IPS-20b (cell line): ENCODE measurements around the gene SLC7A10.
"Not testable (repeated sequence)": the region's sequence is repeated elsewhere in the genome, so short reads cannot be mapped to it uniquely, and the experiment has no call there.

Experiments used
- H3K27ac ChIP-seq: one replicate; pipeline ENCODE4 v1.5.1; 2013; ENCODE audit warnings: low read length
- H3K27me3 ChIP-seq: 2 replicates; pipeline ENCODE4 v1.6.1; 2013; ENCODE audit warnings: mild to moderate bottlenecking, low read length, inconsistent platforms; ENCODE audit not compliant: insufficient read depth
- H3K36me3 ChIP-seq: 2 replicates; pipeline ENCODE4 v1.6.1; 2013; ENCODE audit warnings: low read depth, mild to moderate bottlenecking, inconsistent platforms, low read length, moderate library complexity; ENCODE audit not compliant: insufficient read depth
- H3K4me1 ChIP-seq: 2 replicates; pipeline ENCODE4 v1.6.1; 2013; ENCODE audit warnings: mild to moderate bottlenecking, control low read depth, inconsistent platforms, low read length, moderate library complexity; ENCODE audit not compliant: insufficient read depth
- H3K4me3 ChIP-seq: 2 replicates; pipeline ENCODE4 v1.5.1; 2013; ENCODE audit warnings: mild to moderate bottlenecking, low read length, inconsistent platforms
- H3K9ac ChIP-seq: 2 replicates; pipeline ENCODE4 v1.6.1; 2013; ENCODE audit warnings: low read depth, mild to moderate bottlenecking, inconsistent platforms, low read length, moderate library complexity
- H3K9me3 ChIP-seq: 2 replicates; pipeline ENCODE4 v1.6.1; 2013; ENCODE audit warnings: mild to moderate bottlenecking, low read depth, low read length, inconsistent platforms; ENCODE audit not compliant: insufficient read depth

The SLC7A10 gene

DNA sequence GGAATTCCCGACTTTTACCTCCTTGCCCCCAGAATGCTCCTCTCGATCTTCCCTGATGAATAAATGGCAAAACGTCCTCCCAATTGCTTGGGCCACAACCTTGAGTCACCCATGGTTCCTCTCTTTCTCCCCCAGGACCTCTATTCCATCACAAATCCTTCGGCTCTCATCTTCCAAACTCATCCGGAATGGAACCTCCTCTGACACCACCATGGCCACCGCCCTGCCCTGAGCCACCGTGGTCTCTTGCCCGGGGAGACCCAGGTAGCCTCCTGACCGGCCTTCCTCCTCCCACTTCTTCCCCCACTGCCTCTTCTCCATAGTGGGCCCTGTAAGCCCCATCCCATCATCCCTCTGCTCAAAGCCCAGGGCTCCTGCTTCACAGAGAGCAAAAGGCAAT is 4.9 kb downstream of the SLC7A10 start:
- H3K9me3 ChIP-seq: no peaks in the 10 kb centered on the region
- H3K9ac ChIP-seq: no peak overlapping the region
- H3K27ac ChIP-seq: no peak overlapping the region
- no peak overlapping the region for H3K4me3 ChIP-seq
- H3K4me1 ChIP-seq: no peaks in the 10 kb centered on the region
- H3K27me3 ChIP-seq: peaks cover 32% of the 10 kb centered on the region
- H3K36me3 ChIP-seq: no peaks in the 10 kb centered on the region

DNA sequence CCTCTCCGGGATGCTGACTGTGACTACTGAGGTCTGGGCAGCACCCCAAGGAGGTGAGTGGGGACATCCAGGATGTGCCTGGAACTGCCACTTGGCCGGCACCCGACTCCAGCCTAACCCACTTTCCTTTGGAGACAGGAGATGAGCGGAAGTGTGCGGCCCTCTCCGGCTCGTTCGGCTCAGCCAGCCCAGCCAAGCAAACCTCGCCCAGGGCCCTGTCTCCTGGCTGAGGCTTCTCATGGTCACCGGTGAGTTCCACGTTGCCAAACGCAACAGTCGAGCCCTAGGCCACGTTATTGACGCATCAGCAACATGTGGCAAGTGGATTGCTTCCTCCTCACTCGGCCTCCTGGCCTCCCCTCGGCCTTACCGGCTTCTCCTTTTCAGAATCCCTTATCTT is 5.5 kb downstream of the SLC7A10 start:
- Histone ChIP-seq H3K4me1 (no peaks in the 10 kb centered on the region), H3K4me3 (no peak overlapping the region), H3K27me3 (peaks cover 26% of the 10 kb centered on the region), H3K36me3 (no peaks in the 10 kb centered on the region), H3K9ac (no peak overlapping the region), H3K9me3 (no peaks in the 10 kb centered on the region), H3K27ac (no peak overlapping the region)

DNA sequence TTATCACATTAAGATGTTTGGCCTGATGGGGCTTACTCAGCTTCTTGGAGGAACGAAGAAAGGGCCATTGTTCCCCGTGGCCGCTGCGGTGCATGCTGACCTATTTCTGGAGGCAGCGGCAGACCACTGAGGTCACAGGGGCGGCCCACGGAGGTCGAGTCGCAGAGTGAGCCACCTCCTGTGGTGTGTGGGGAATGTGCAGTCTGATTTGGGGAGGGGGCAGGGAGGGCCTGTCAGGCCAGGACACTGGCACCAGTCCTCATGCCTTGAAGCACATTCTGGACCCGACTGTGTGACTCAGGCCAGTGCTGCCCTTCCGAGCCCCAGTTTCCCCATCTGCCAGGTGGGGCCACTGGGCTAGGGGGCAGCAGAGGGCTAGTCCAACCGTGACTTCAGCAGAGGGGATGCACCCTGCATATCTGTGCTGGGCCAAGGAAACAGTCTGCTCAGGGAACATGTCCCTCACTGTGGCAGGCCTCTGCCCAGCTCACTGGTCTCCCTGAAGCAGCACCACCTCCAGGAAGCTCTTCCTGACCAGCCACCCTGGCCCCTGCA is 6.3 kb downstream of the SLC7A10 start:
- no peak overlapping the region for H3K27ac ChIP-seq
- H3K4me1 ChIP-seq: no peaks in the 10 kb centered on the region
- H3K36me3 ChIP-seq: no peaks in the 10 kb centered on the region
- no peak overlapping the region for H3K9ac ChIP-seq
- H3K9me3 ChIP-seq: no peaks in the 10 kb centered on the region
- no peak overlapping the region for H3K4me3 ChIP-seq
- H3K27me3 ChIP-seq: peaks cover 18% of the 10 kb centered on the region

DNA sequence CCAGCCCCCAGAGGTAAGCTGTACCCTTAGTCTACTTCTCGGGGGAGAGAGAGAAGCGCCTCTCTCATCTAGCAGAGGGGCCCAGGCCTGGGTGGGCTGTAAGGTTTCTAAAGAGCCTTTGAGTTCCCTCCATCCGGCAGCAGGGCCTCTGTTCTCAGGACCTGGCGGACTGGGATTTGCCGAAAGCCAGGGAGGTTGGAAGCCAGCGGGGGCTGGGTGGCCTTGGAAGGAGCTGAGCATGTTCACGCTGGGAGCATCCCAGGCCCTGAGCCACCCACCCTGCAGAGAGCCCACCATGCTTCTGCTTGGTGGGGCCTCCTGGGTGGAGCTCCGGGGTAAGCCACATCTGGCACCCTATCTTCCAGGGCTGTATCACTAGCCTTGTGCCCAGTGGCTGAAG is 7.8 kb downstream of the SLC7A10 start:
- no peak overlapping the region for H3K27ac ChIP-seq
- no peaks in the 10 kb centered on the region for H3K4me1 ChIP-seq
- no peak overlapping the region for H3K9ac ChIP-seq
- H3K9me3 ChIP-seq: no peaks in the 10 kb centered on the region
- H3K36me3 ChIP-seq: no peaks in the 10 kb centered on the region
- H3K4me3 ChIP-seq: no peak overlapping the region
- H3K27me3 ChIP-seq: peaks cover 5% of the 10 kb centered on the region; the same call in 1 of the 2 replicates

DNA sequence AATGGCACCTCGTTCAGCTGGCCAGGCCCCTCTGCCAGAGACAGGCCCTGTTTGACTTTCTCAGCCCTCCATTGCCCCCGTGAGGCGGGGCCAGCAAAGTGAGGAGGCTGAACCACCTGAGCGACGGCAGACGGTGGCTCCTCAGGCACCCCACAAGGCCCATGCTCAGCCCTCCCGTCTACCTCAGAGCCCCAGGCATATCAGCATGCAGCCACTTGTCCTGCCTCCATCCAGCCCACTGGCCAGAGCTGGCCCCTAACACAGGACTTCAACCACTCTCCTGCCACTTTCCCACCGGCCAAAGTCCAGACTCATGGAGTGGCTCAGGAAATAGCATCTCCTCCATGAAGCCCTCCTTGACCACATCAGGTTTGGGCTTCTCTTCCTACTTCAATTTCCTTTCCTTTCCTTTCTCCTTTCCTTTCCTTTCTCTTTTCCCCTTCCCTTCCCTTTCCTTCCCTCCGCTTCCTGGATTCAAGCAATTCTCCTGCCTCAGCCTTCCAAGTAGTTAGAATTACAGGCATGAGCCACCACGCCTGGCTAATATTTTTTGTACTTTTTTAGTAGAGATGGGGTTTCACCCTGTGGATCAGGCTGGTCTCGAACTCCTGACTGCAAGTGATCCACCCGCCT is 9.3 kb downstream of the SLC7A10 start:
- no peaks in the 10 kb centered on the region for H3K27me3 ChIP-seq
- H3K9me3 ChIP-seq: no peaks in the 10 kb centered on the region

DNA sequence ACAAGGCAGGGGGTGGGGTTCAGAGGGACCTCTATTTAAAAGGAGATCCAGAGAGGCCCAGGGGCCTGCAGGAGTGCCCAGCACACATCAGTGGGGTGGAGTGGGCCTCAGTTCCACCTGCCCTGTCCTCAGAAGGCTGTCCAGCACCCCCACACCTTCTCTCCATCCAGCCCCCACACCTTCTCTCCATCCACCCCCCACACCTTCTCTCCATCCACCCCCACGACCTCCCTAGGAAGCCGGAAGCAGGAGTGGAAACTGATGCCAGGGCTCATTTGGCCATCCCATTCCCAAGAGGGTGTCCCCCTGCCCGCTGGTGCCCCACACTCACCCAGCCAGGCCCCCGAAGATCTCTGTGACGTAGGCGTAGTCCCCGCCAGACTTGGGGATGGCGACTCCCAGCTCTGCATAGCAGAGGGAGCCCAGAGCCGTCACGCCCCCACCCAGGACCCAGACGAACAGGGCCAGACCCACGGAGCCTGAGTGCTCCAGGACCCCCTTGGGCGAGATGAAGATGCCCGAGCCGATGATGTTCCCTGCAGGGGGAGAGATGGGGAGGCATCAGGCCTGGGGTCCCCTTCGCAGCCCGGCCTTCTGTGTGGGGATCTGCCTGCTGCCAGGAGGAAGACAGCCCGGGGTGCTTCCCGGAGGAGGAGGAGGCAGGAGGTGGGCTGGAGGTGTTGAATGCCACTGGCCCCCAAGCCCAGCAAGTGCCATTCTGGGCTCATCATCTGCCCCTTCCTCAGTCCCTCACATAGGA is 10.0 kb downstream of the SLC7A10 start:
- H3K4me3 ChIP-seq: no peak overlapping the region
- H3K27ac ChIP-seq: no peak overlapping the region
- H3K27me3 ChIP-seq: no peaks in the 10 kb centered on the region

More for the DNA sequence above, 9.3 kb downstream of the SLC7A10 start:
- H3K36me3 ChIP-seq: no peaks in the 10 kb centered on the region
- no peak overlapping the region for H3K27ac ChIP-seq
- no peak overlapping the region for H3K9ac ChIP-seq
- no peak overlapping the region for H3K4me3 ChIP-seq
- H3K4me1 ChIP-seq: no peaks in the 10 kb centered on the region

DNA sequence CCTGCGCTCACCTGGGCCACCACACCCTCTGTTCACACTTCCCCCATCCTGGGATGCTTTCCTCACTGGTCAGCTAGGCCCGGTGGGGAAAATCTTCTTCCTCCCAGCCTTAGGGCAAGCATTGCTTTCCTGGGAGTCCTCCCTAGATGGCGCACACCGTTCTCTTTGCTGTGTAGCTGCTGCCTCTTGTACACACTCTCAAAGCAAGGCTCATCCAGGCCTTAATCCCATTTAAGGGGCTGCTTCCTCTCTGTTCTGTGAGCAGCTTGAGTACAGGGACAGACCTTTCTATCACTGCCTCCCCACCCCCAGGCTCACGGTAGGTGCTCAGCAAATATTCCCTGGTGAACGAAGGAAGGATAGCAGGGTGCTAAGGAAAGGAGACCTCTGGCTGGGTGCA is 11.1 kb downstream of the SLC7A10 start:
- no peak overlapping the region for H3K4me3 ChIP-seq
- no peak overlapping the region for H3K27ac ChIP-seq
- no peaks in the 10 kb centered on the region for H3K27me3 ChIP-seq
- H3K9ac ChIP-seq: no peak overlapping the region
- H3K9me3 ChIP-seq: no peaks in the 10 kb centered on the region
- no peaks in the 10 kb centered on the region for H3K36me3 ChIP-seq
- no peaks in the 10 kb centered on the region for H3K4me1 ChIP-seq

More for the DNA sequence above, 10.0 kb downstream of the SLC7A10 start:
- Histone ChIP-seq H3K4me1 (no peaks in the 10 kb centered on the region), H3K9me3 (no peaks in the 10 kb centered on the region), H3K9ac (no peak overlapping the region), H3K36me3 (no peaks in the 10 kb centered on the region)

DNA sequence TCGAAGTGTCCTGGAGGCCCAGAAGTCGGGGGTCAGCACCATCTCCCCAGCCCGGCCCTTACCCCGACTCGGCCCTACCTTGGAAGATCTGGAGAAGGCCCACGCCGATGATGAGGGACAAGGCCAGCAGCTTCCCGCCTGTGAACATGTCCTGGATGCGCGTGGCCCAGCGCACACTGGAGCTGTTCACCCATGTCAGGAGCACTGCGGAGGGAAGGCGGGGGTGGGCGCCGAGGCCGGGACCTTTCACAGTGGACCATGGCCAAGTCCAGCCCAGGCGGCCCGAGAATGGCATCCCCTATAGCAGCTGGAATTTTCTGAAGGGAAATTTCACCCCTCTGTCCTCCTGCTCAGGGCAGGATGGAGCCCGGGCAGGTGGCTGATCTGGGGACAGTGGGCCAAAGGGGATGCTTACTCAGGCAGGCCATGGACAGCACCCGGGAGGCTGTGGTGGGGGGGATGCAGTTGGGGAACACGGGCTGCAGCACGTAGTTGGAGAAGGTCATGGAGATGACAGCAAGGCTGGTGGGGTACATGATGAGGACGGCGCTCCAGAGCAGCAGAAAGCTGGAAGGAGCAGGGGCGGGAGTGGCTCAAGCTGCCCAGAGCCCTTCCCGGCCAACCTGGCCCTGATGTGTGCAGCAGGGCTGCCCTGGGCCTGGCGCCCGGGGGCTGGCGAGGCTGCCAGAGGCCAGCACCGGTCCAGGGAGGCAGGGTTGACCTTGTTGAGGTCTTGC is 13.0 kb downstream of the SLC7A10 start:
- Histone ChIP-seq H3K36me3 (no peaks in the 10 kb centered on the region), H3K9me3 (no peaks in the 10 kb centered on the region), H3K27ac (no peak overlapping the region), H3K9ac (no peak overlapping the region), H3K4me3 (no peak overlapping the region), H3K27me3 (no peaks in the 10 kb centered on the region), H3K4me1 (no peaks in the 10 kb centered on the region)

DNA sequence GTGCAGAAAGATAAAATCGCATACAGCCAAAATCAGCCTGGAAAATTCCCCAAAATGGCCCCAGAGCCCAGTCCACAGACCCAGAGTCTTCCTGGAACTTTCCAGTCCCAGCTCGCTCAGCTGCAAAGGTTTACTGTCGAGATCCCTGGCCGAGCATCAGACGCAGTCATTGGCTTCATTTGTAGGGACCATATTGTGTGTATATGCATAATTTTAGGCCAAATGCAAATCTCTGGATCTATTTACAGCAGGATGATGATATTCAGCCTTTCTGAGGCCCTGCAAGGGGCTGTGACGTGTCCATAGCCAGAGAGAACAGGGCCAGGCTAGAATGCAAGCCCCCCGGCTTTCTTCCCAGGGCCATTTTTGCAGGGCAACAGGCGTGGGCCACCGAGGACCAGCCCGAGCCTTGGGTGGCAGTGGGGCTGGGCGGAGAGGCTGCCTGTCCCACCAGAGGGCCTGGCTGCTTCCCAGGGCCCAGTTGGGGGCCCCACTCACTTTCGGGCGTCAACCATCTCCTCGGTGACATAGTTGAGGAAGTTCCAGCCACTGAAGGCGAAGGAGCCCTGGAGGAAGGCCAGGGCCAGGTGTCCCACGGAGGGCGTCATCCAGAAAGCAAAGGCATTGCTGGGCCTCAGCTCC is 13.7 kb downstream of the SLC7A10 start:
- no peaks in the 10 kb centered on the region for H3K36me3 ChIP-seq
- H3K9ac ChIP-seq: no peak overlapping the region
- no peak overlapping the region for H3K27ac ChIP-seq
- H3K9me3 ChIP-seq: no peaks in the 10 kb centered on the region
- H3K4me1 ChIP-seq: no peaks in the 10 kb centered on the region
- H3K27me3 ChIP-seq: no peaks in the 10 kb centered on the region
- H3K4me3 ChIP-seq: no peak overlapping the region

DNA sequence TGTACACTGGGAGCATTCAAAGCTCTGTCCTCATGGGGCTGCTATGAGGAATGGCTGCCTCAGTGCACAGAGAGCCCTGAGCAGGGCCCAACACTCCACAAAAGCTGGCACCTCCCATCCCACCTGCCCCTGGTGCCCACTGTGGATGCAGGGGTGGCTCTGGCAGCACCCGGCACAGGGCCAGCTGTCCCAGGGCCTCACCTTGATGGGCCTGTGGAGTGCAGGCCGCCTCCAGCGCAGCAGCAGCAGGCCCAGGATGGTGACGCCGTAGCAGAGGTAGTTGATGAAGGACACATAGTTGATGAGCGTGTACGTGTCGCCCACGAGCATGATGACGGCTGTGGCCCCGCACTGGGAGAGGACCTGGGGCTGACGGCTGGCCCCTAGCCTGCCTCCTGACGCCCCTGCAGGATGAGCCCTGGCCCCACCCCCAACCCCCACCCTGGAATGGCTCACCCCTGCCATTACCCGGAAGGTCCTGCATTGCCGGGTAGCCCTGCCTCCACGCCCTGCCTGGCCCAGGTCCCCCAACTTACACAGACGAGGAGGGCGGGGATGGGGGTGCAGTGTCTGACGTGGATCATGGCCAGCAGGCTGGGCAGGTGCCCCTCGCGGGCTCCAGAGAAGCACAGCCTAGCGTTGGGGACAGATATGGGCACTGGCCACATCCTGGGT is 15.2 kb downstream of the SLC7A10 start:
- H3K4me1 ChIP-seq: no peaks in the 10 kb centered on the region
- H3K27ac ChIP-seq: no peak overlapping the region
- no peaks in the 10 kb centered on the region for H3K9me3 ChIP-seq
- H3K27me3 ChIP-seq: no peaks in the 10 kb centered on the region
- no peak overlapping the region for H3K4me3 ChIP-seq
- H3K36me3 ChIP-seq: no peaks in the 10 kb centered on the region
- no peak overlapping the region for H3K9ac ChIP-seq

DNA sequence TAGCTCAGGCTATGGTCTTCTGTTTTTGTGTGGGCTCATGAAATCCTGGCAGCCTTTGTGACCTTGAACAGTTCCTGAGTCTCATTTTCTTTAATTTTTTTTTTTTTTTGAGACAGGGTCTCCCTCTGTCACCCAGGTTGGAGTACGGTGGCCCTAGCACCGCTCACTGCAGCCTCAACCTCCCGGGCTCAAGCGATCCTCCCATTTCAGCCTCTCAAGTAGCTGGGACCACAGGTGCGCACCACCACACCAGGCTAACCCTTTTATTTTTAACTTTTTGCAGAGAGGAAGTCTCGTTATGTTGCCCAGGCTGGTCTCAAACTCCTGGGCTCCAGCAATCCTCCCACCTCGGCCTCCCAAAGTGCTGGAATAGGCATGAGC is 15.8 kb downstream of the SLC7A10 start:
- not testable (repeated sequence) for H3K27ac ChIP-seq, H3K27me3 ChIP-seq

More for the DNA sequence above, 15.8 kb downstream of the SLC7A10 start:
- H3K9ac ChIP-seq, H3K9me3 ChIP-seq, H3K36me3 ChIP-seq, H3K4me3 ChIP-seq, H3K4me1 ChIP-seq: not testable (repeated sequence)
